Gastroesophageal sphincter (tissue), 3 donors: ENCODE data around the gene NCOR2.

Source experiments
- CTCF ChIP-seq, 4 experiments: fragments of 200-600 bp in 2 of 4; fragments of 450-650 bp in 2 of 4; sonication (generic) in 1 of 4; IDR thresholded peaks; one replicate each; pipeline ENCODE4 v1.5.1; 2017 to 2019; ENCODE audit warnings: antibody characterized with exemption in 4 of 4, mild to moderate bottlenecking in 2 of 4, moderate library complexity in 2 of 4
- EP300 ChIP-seq: sonication (generic); formaldehyde crosslinking; IDR thresholded peaks from one replicate; pipeline ENCODE4 v1.6.1; 2017; ENCODE audit warnings: antibody characterized with exemption, mild to moderate bottlenecking
- POLR2A ChIP-seq, 2 donors: fragments of 450-650 bp; IDR thresholded peaks; one replicate each; pipeline ENCODE4 v1.6.1; 2017; ENCODE audit warnings: antibody characterized with exemption in 2 of 2, mild to moderate bottlenecking in 2 of 2, moderate library complexity in 1 of 2
- POLR2AphosphoS5 ChIP-seq: sonication (generic); formaldehyde crosslinking; IDR thresholded peaks from one replicate; pipeline ENCODE4 v1.6.1; 2017; ENCODE audit warnings: antibody characterized with exemption

- TF ChIP-seq EP300, result no peak
- no peak for TF ChIP-seq CTCF (IDR thresholded peaks at IDR 0.05)
- TF ChIP-seq POLR2A (IDR thresholded peaks at IDR 0.05), result no peak
- TF ChIP-seq POLR2AphosphoS5, result no peak
Measured at GRCh38 chr12:124573839-124574786, 6.7 kb upstream of the NCOR2 start.
